ENCODE measurements around the gene USP10.
"Not testable (repeated sequence)": the region's sequence is repeated elsewhere in the genome, so short reads cannot be mapped to it uniquely, and the experiment has no call there.

The USP10 gene

DNA sequence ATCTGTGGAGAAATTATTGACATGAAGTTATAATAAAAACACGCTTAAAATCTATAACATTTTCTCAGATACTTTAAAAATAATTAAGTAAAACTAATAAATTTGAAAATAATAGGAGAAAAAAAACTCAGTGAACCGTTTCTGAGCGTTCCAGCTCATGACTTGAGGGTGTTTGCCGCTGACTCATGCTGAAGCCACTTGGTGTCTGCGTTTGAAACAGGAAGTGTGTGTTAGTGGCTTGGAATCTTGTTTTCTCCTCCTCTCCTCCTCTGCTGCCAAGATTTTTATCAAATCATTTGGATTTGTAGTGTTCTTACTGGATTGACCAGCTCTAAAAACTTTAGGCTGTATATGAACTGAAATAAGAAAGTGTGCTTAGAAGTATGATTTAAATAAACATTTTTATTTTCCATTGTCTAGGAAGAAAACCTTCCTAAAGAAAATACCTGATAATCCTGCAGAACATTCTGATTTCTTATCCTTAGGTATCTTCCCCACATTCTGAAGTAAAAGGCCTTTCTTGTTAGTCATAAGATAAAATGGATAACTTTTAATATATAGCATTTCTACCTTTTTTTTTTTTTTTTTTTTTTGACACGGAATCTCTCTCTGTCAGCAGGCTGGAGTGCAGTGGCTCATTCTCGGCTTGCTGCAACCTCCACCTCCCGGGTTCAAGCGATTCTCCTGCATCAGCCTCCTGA is 30.8 kb downstream of the USP10 start:
- no peak for DNase-seq

DNA sequence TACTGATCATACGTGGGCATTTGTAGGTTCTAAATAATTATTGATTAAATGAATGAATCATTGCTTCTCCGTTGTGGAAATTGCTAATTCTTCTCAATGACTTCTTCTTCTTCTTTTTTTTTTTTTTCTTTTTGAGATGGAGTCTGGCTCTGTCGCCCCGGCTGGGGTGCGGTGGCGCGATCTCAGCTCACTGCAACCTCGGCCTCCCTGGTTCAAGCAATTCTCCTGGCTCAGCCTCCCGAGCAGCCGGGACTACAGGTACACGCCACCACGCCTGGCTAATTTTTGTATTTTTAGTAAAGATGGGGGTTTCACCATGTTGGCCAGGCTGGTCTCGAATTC is 32.5 kb downstream of the USP10 start:
- not testable (repeated sequence) for DNase-seq

DNA sequence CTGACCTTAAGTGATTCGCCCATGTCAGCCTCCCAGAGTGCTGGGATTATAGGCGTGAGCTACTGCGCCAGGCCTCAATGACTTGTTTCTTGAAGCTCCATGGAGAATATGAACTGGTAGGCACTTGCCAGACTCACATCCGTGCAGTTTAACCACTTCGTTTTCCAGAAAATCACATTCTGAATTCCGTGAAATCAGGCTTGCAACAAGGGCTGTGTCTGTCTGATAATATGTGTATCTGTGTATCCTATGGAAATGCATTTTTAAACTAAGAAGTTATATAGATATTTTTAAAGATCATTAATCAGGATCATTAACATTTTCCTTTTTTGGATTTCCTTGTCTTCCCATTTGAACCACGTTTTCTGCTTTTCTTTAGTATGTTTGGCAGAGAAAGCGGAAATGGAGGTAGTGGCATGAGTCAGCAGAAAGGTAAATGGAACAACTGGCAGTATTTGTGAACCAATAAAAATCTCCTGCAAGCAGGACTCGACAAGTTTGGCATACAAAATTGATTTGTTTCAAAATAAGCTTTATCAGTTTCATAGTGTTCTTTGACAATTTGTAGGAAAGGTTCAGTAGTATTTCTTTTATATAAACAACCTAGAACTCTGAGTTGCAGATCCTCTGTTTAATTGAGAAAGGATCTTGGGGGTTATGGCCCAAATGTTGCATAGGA is 33.0 kb downstream of the USP10 start:
- no peak for DNase-seq

DNA sequence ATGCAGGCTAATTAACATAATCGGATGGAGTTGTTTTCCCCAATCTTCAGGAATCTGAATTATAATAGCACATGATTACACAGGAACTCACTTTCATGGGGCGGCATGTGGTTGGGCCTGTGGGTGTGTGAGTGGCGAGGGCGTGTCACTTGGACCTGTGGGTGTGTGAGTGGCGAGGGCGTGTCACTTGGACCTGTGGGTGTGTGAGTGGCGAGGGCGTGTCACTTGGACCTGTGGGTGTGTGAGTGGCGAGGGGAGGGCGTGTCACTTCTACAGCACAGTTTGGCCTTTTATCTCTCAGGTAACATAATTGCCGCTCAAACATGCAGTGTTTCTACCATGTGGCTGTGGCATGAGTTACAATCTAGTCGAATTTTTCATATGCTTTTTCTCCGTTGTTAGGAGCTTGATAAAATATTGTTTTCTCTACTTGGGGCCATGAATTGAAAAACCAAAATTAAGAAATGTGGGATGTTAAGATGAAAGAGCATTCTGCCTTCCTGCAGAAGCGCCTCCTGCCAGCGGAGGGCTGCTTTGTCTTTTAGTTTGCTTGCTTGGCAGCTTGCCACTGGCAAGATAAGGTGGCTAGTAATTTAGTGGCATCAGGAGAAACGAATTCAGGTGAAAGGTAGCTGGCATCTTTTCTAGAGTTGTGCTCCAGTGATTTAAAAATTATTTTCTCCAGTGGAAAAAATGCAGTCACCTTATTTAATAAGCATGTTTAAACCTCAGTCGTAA is 36.2 kb downstream of the USP10 start:
- DNase-seq: no peak

DNA sequence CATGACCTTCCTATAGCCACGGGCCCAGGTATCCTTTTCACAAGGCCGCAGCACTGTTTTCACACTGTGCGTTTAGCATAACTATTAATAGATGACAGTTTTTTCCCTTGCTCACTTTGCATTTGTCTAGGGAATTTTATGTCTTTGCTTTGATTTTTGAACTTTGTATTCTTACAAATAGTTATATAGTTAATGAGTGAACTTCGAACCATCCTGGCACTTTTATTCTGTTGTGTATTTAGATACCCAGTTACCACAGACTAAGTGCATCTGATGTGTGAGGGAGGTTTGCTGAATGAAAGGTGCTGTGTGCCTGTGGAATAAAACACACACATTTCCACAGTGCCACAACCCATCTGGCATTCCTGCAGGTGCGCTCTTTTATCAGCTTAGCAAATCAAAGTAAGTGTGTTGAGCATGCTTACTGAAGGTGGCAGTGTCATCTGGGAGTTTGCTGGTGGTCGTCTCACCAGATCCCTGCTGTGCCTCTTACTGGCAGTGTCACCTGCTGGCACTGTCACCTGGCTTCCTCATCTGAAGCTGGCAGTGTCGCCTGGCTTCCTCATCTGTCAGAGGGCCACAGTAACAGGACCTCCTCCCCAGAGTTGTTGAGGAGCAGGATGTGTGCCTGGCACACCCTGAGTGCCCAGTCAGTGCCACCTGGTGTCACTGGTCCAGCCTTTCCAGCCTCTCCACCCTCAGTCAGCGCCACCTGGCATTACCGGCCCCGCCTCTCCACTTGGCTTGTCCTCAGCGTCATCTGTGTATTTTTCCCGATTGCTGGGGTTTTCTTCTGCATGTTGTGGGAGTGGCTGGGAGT is 37.6 kb downstream of the USP10 start:
- no peak for DNase-seq

GRCh38 chr16:84738255-84739038 is 38.6 kb downstream of the USP10 start:
- DNase-seq: peak; percentile 84

GRCh38 chr16:84739349-84740124 is 39.7 kb downstream of the USP10 start:
- no peak for DNase-seq

GRCh38 chr16:84740596-84741116 is 40.9 kb downstream of the USP10 start:
- no peak for DNase-seq

- no peak for DNase-seq
These were observed 41.6 kb downstream of the USP10 start for GRCh38 chr16:84741340-84741830.

DNA sequence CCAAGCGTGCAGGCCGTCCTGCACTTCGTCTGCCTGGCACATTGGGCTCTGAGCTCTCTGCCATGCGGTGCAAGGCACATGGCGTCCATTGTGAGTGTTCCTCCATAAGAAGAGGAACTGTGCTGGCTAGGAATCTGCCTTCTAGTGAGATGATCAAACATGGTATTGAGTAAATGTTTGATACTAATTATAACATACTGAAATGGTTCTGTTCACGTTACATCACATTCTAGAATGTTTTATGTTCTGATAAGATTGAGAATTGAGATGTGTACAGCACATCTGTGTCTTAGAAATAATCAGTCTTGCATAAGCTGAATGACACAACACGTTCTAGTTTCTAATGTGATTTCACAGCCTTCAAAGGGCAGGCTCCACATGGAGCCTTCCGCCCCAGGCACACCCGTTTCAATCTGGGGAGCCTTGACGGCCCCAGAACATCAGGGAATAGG is 42.9 kb downstream of the USP10 start:
- no peak for DNase-seq

- DNase-seq: no peak
These were observed 46.4 kb downstream of the USP10 start for GRCh38 chr16:84746231-84746630.

GRCh38 chr16:84746875-84747274 is 47.1 kb downstream of the USP10 start:
- no peak for DNase-seq

DNA sequence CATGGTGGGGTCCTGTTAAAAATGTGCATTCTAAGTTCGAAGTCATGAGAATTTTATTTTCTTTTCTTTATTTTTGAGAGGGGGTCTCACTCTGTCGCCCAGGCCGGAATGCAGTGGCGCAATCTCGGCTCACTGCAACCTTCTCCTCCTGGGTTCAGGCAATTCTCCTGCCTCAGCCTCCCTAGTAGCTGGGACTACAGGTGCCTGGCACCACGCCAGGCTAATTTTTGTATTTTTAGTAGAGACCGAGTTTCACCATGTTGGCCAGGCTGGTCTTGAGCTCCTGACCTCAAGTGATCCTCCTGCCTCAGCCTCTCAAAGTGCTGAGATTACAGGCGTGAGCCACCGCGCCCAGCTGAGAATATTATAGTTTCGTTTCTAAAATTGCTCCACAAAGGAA is 48.4 kb downstream of the USP10 start:
- DNase-seq: not testable (repeated sequence)

- DNase-seq: no peak
These were observed 49.3 kb downstream of the USP10 start for GRCh38 chr16:84749072-84749471.

DNA sequence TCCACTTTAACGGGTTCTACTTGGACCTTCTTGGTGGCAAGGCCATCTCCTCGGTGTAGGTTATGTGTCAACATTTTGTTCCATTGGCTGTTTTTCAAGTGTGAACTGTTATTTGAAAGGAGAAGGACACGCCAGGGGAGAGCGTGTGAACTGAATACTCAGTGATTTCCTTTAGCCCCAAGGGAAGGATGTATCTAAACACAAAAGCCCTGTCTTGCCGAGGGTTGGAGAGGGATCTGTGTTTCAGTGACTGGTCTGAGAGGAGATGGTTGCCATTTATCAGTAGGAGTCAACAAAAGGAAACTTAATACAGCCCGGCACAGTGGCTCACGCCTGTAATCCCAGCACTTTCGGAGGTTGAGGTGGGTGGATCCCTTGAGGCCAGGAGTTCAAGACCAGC is 50.0 kb downstream of the USP10 start:
- DNase-seq: no peak

DNA sequence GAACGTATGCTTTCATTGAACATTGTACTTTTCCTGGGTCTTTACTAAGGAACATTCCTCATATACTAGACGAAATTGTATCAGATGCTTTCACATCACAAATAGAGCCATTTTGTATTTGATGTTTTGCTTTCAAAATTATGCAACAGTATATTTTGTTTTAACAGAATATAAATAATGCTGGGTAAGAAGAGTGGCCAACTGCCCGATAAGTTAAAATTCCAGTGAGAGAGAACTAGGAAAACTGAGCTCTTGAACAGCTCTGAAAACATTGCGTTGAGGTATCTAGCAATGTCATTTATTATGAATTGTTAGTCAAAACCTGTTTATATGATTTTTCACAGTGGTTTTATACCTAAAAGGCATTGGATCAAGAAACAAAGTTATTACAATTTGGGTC is 50.8 kb downstream of the USP10 start:
- DNase-seq: no peak

DNA sequence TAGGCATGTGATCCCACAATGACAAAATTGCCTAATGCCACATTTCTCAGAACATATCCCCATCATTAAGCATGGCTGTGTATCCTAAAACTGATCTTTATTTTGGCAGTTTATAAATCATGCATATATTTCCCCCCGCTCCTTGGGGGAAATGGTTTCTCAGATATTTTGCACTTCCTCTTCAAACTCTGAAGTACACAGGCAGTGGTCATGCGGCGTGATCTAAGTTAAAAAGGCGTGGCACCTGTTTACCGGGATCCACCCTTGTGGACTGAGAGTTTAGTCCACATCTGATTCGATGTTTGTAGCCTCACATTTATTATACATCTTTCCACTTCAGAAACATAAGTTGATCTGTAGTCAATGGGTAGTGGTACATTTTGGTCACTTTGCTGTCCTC is 51.4 kb downstream of the USP10 start:
- DNase-seq: no peak

GRCh38 chr16:84751947-84752346 is 52.1 kb downstream of the USP10 start:
- DNase-seq: no peak

DNA sequence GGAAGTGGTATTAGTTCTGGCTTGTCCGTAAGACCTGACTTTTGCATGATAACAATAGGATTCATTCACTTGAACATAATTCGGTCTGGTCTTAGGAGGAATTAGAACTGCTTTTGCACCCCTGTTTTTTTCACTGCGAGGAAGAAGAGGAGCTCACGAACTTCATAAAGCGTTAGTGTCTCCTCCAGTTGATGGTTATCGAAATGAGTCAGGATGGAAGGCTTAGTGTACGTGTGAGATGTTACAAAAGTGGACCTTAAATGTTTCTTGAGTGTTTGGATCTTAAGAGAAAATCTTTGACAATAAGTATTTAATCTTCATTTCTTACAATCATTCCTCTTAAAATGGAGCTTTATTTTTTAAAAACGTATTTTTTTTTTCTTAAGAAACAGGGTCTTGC is 52.8 kb downstream of the USP10 start:
- no peak for DNase-seq

DNA sequence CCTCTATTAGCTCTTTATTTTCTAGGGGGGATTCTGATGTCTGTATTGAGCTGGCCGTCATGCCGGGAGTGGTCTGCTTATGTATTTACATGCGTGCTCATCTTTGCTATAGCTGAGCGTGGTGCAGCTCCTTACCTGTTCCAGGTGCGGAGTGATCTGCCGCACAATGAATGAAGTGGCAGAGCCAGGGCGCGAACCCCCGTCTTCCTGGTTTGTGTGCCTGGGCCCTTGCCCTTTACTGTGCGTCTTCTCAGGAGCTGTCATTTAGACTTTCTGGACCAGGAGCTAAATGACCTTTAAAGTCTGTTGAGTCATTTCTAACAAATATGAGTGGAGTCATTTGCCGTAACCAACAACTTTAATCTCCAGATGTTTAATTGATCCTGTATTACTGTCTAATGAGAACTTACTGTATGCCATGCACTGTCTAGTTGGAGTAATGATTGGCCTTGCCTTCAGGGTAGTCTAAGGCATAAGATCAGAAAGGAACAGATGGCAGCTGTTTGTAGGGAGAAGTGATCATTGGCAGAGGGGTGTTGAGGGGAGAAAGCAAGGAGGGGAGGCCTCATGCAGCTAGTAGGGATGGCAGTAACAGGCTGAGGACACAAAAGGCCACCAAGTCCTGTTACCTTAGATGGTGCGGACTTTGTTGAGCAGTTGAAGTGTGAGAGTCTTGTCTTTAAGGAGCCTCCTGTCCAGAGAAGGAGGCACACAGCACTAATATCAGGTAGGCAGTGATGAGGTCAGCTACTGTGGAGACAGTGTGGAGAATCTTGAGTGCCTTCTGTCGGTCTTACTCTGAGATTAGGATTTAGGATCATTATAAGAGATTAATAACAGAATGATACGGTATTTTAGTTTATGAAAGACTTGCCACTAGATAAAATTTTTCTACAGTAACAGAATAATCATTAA is 53.9 kb downstream of the USP10 start:
- no peak for DNase-seq

Measured in stimulated activated CD8-positive, alpha-beta memory T cell treated with anti-CD3 and anti-CD28 coated beads, Interleukin-4, amount 100 ng/mL, for 48 hours (primary cell).